Measurements from ENCODE around the gene ERCC5. TPM values are rescaled to one million over a fixed set of nuclear protein-coding genes. Genes with fewer than 3 reads are reported as not detected.

ERCC5 gene
- total RNA-seq, 2 donors from 2014 or later, result 38.2 to 40.0 TPM

- Histone ChIP-seq H3K27me3 (no peaks in the 10 kb centered on the region), H3K27ac (no peak overlapping the region), H3K4me3 (no peak overlapping the region), H3K9me3 (peaks cover 0 to 3% of the 10 kb centered on the region in 2 donors), H3K4me1 (peaks cover 0 to 7% of the 10 kb centered on the region in 2 donors), H3K36me3 (peaks cover 29% of the 10 kb centered on the region)
- TF ChIP-seq CTCF (IDR thresholded peaks at IDR 0.05), result no peak
- no peak for DNase-seq (ENCODE audit: low spot score)
Observed at GRCh38 chr13:102816708-102817107, 29.1 kb upstream of the ERCC5 start.

- no peaks in the 10 kb centered on the region for H3K27me3 ChIP-seq
- no peak for TF ChIP-seq CTCF (IDR thresholded peaks at IDR 0.05)
- no peaks in the 10 kb centered on the region for H3K9me3 ChIP-seq
- peaks cover 33% of the 10 kb centered on the region for H3K36me3 ChIP-seq
- no peak overlapping the region for H3K4me3 ChIP-seq
- no peak overlapping the region for H3K27ac ChIP-seq
- H3K4me1 ChIP-seq, result peaks cover 0 to 7% of the 10 kb centered on the region in 2 donors
- no peak for DNase-seq (ENCODE audit: low spot score)
Observed at GRCh38 chr13:102817241-102817640, 28.6 kb upstream of the ERCC5 start.

GRCh38 chr13:102817907-102818306 is 27.9 kb upstream of the ERCC5 start:
- H3K27ac ChIP-seq, result no peak overlapping the region
- DNase-seq (ENCODE audit: low spot score), result no peak
- no peaks in the 10 kb centered on the region for H3K27me3 ChIP-seq
- H3K9me3 ChIP-seq, result no peaks in the 10 kb centered on the region
- no peak overlapping the region for H3K4me3 ChIP-seq
- peaks cover 0 to 1% of the 10 kb centered on the region in 2 donors for H3K4me1 ChIP-seq
- H3K36me3 ChIP-seq, result peaks cover 40% of the 10 kb centered on the region
- TF ChIP-seq CTCF (IDR thresholded peaks at IDR 0.05), result no peak

GRCh38 chr13:102825400-102825799 is 20.4 kb upstream of the ERCC5 start:
- Histone ChIP-seq H3K27ac (no peak overlapping the region), H3K4me1 (no peaks in the 10 kb centered on the region), H3K36me3 (peaks cover 34% of the 10 kb centered on the region), H3K9me3 (no peaks in the 10 kb centered on the region), H3K4me3 (no peak overlapping the region), H3K27me3 (no peaks in the 10 kb centered on the region)
- DNase-seq (ENCODE audit: low spot score), result no peak
- no peak for TF ChIP-seq CTCF (IDR thresholded peaks at IDR 0.05)

- no peak overlapping the region for H3K27ac ChIP-seq
Observed at GRCh38 chr13:102825921-102826706, 19.7 kb upstream of the ERCC5 start.

More at GRCh38 chr13:102825921-102826706, 19.7 kb upstream of the ERCC5 start:
- DNase-seq (ENCODE audit: low spot score), result no peak
- Histone ChIP-seq H3K36me3 (peaks cover 30% of the 10 kb centered on the region), H3K9me3 (no peaks in the 10 kb centered on the region), H3K4me1 (peaks cover 0 to 4% of the 10 kb centered on the region in 2 donors), H3K27me3 (no peaks in the 10 kb centered on the region), H3K4me3 (no peak overlapping the region)
- TF ChIP-seq CTCF (IDR thresholded peaks at IDR 0.05), result no peak

Data from right atrium auricular region (tissue), 2 donors.